Skeletal muscle tissue (tissue), 4 donors: ENCODE measurements around the gene ZNF74. TPM values are rescaled to one million over a fixed set of nuclear protein-coding genes. Genes with fewer than 3 reads are reported as not detected.
"Not testable (repeated sequence)": the region's sequence is repeated elsewhere in the genome, so short reads cannot be mapped to it uniquely, and the experiment has no call there.

Experiments
- H3K27ac ChIP-seq: one replicate; pipeline ENCODE4 v1.7.0; 2013; ENCODE audit warnings: mild to moderate bottlenecking, low read depth, low read length, inconsistent platforms
- H3K27me3 ChIP-seq, 3 donors: one replicate each; pipeline ENCODE4 v1.7.0; 2013; ENCODE audit warnings: low read length in 3 of 3; ENCODE audit not compliant: control insufficient read depth in 3 of 3, insufficient read depth in 3 of 3
- H3K36me3 ChIP-seq, 3 donors: one replicate each; pipeline ENCODE4 v1.7.0; 2013; ENCODE audit warnings: low read length in 3 of 3; ENCODE audit not compliant: control insufficient read depth in 3 of 3, insufficient read depth in 3 of 3
- H3K4me1 ChIP-seq, 3 donors: one replicate each; pipeline ENCODE4 v1.7.0; 2013; ENCODE audit warnings: low read length in 3 of 3, mild to moderate bottlenecking in 3 of 3; ENCODE audit not compliant: control insufficient read depth in 3 of 3, insufficient read depth in 3 of 3
- H3K4me3 ChIP-seq, 3 donors: one replicate each; pipeline ENCODE4 v1.7.0; 2013; ENCODE audit warnings: low read length in 3 of 3
- H3K9ac ChIP-seq, 3 donors: one replicate each; pipeline ENCODE4 v1.7.0; 2013; ENCODE audit warnings: low read length in 3 of 3, mild to moderate bottlenecking in 3 of 3, moderate library complexity in 2 of 3, low read depth in 1 of 3
- H3K9me3 ChIP-seq, 3 donors: one replicate each; pipeline ENCODE4 v1.7.0; 2013; ENCODE audit warnings: low read length in 3 of 3; ENCODE audit not compliant: control insufficient read depth in 3 of 3
- total RNA-seq: library from RNA; depleted of rRNA; stranded (reverse); fragments of >200 nt; gene quantifications from one replicate; pipeline ENCODE4 v1.2.3, GENCODE V29; 2014
- donor health status: Osteomylitis.

The ZNF74 gene
- total RNA-seq, 1 donor from 2014 or later: 9.9 TPM

GRCh38 chr22:20376281-20376680 is 17.7 kb upstream of the ZNF74 start:
- H3K36me3 ChIP-seq, H3K9ac ChIP-seq, H3K27ac ChIP-seq, H3K27me3 ChIP-seq, H3K4me3 ChIP-seq, H3K4me1 ChIP-seq, H3K9me3 ChIP-seq: not testable (repeated sequence)

- H3K9ac ChIP-seq, H3K36me3 ChIP-seq, H3K4me3 ChIP-seq, H3K27ac ChIP-seq, H3K9me3 ChIP-seq, H3K4me1 ChIP-seq, H3K27me3 ChIP-seq: not testable (repeated sequence)
Observed at GRCh38 chr22:20376983-20377382, 17.0 kb upstream of the ZNF74 start.

GRCh38 chr22:20378110-20378509 is 15.8 kb upstream of the ZNF74 start:
- Histone ChIP-seq H3K27ac (no peak overlapping the region), H3K9ac (no peak overlapping the region), H3K27me3 (peaks cover 0 to 2% (median 0%) of the 10 kb centered on the region in 3 donors), H3K36me3 (no peaks in the 10 kb centered on the region), H3K4me3 (no peak overlapping the region), H3K4me1 (no peaks in the 10 kb centered on the region), H3K9me3 (no peaks in the 10 kb centered on the region)

- H3K27me3 ChIP-seq, H3K4me3 ChIP-seq, H3K9ac ChIP-seq, H3K9me3 ChIP-seq, H3K36me3 ChIP-seq, H3K27ac ChIP-seq, H3K4me1 ChIP-seq: not testable (repeated sequence)
Observed at GRCh38 chr22:20378684-20379083, 15.3 kb upstream of the ZNF74 start.

- Histone ChIP-seq H3K9me3 (no peaks in the 10 kb centered on the region), H3K4me1 (no peaks in the 10 kb centered on the region), H3K9ac (no peak overlapping the region), H3K36me3 (no peaks in the 10 kb centered on the region), H3K27me3 (peaks cover 0 to 14% (median 8%) of the 10 kb centered on the region in 3 donors), H3K27ac (no peak overlapping the region), H3K4me3 (no peak overlapping the region)
Observed at GRCh38 chr22:20380486-20380885, 13.5 kb upstream of the ZNF74 start.

- peaks cover 0 to 14% (median 8%) of the 10 kb centered on the region in 3 donors for H3K27me3 ChIP-seq
- no peaks in the 10 kb centered on the region for H3K9me3 ChIP-seq
- no peak overlapping the region for H3K9ac ChIP-seq
- no peaks in the 10 kb centered on the region for H3K4me1 ChIP-seq
- no peak overlapping the region for H3K4me3 ChIP-seq
- H3K27ac ChIP-seq: no peak overlapping the region
- no peaks in the 10 kb centered on the region for H3K36me3 ChIP-seq
Observed at GRCh38 chr22:20383538-20383937, 10.4 kb upstream of the ZNF74 start.

GRCh38 chr22:20384171-20384570 is 9.8 kb upstream of the ZNF74 start:
- H3K9me3 ChIP-seq: no peaks in the 10 kb centered on the region
- H3K27ac ChIP-seq: no peak overlapping the region
- no peak overlapping the region for H3K4me3 ChIP-seq
- H3K4me1 ChIP-seq: no peaks in the 10 kb centered on the region
- H3K27me3 ChIP-seq: peaks cover 0 to 14% (median 8%) of the 10 kb centered on the region in 3 donors
- no peaks in the 10 kb centered on the region for H3K36me3 ChIP-seq
- no peak overlapping the region for H3K9ac ChIP-seq

GRCh38 chr22:20384865-20385264 is 9.1 kb upstream of the ZNF74 start:
- H3K9me3 ChIP-seq: no peaks in the 10 kb centered on the region
- no peaks in the 10 kb centered on the region for H3K4me1 ChIP-seq
- peaks cover 0 to 14% (median 8%) of the 10 kb centered on the region in 3 donors for H3K27me3 ChIP-seq

GRCh38 chr22:20386336-20386735 is 7.6 kb upstream of the ZNF74 start:
- no peak overlapping the region for H3K9ac ChIP-seq
- H3K36me3 ChIP-seq: no peaks in the 10 kb centered on the region
- no peaks in the 10 kb centered on the region for H3K9me3 ChIP-seq
- no peaks in the 10 kb centered on the region for H3K4me1 ChIP-seq
- no peak overlapping the region for H3K4me3 ChIP-seq
- peaks cover 0 to 14% (median 8%) of the 10 kb centered on the region in 3 donors for H3K27me3 ChIP-seq
- no peak overlapping the region for H3K27ac ChIP-seq

More at GRCh38 chr22:20384865-20385264, 9.1 kb upstream of the ZNF74 start:
- Histone ChIP-seq H3K4me3 (no peak overlapping the region), H3K36me3 (no peaks in the 10 kb centered on the region), H3K9ac (no peak overlapping the region), H3K27ac (no peak overlapping the region)

- no peak overlapping the region for H3K27ac ChIP-seq
- no peaks in the 10 kb centered on the region for H3K36me3 ChIP-seq
- no peaks in the 10 kb centered on the region for H3K9me3 ChIP-seq
- H3K27me3 ChIP-seq: peaks cover 0 to 14% (median 8%) of the 10 kb centered on the region in 3 donors
- no peak overlapping the region for H3K9ac ChIP-seq
- H3K4me1 ChIP-seq: no peaks in the 10 kb centered on the region
- no peak overlapping the region for H3K4me3 ChIP-seq
Observed at GRCh38 chr22:20386972-20387371, 7.0 kb upstream of the ZNF74 start.

- Histone ChIP-seq H3K4me3 (no peak overlapping the region), H3K27ac (no peak overlapping the region), H3K9me3 (no peaks in the 10 kb centered on the region), H3K9ac (no peak overlapping the region), H3K4me1 (peaks cover 0 to under 1% (median under 1%) of the 10 kb centered on the region in 3 donors), H3K36me3 (no peaks in the 10 kb centered on the region), H3K27me3 (peaks cover 0 to 14% (median 8%) of the 10 kb centered on the region in 3 donors)
Observed at GRCh38 chr22:20388200-20388599, 5.8 kb upstream of the ZNF74 start.
